NCI-H1105 (cell line): ENCODE data around the gene ANKRD61.
"Not testable (repeated sequence)": the region's sequence is repeated elsewhere in the genome, so short reads cannot be mapped to it uniquely, and the experiment has no call there.

Experiments
- DNase-seq: peaks from one replicate; lab custom pipeline; 2025; lab: John Stamatoyannopoulos, UW

ANKRD61 gene

GRCh38 chr7:6031567-6031966, 391 bp downstream of the ANKRD61 start:
- DNase-seq, result no peak

DNA sequence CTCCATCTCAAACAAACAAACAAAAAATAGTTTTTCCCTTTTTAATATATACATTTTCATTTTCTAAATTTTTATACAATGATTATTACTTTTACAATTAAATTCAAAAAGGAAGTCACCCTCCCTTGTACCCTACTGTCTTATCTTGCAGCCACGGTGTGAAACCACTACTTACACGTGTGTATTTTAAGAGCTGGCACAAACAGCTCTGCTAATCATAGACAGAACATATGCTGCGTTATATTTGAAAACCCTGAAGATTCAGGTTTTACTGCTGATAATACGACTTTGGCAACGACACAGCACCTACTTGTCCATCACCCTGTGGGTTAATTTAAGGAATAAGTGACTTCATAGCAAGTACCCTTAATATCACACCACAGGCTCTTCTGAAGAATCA, 991 bp downstream of the ANKRD61 start:
- DNase-seq, result no peak

- DNase-seq, result no peak
Measured at GRCh38 chr7:6032641-6033040, 1.5 kb downstream of the ANKRD61 start.

- no peak for DNase-seq
Measured at GRCh38 chr7:6035165-6035564, 4.0 kb downstream of the ANKRD61 start.

- no peak for DNase-seq
Measured at GRCh38 chr7:6035686-6036085, 4.5 kb downstream of the ANKRD61 start.

GRCh38 chr7:6049780-6050179, 18.6 kb downstream of the ANKRD61 start:
- DNase-seq, result no peak

DNA sequence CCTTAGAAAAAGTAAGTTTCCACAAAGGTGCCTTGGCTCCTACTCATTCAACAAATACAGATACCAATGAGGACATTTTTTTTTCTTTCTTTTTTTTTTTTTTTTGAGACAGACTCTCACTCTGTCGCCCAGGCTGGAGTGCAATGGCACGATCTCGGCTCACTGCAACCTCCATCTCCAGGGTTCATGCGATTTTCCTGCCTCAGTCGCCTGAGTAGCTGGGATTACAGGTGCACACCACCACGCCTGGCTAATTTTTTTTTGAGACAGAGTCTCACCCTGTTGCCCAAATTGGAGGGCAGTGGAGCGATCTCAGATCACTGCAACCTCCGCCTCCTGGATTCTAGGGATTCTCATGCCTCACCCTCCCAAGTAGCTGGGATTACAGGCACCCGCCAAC, 20.0 kb downstream of the ANKRD61 start:
- not testable (repeated sequence) for DNase-seq

- no peak for DNase-seq
Measured at GRCh38 chr7:6056616-6057015, 25.4 kb downstream of the ANKRD61 start.

DNA sequence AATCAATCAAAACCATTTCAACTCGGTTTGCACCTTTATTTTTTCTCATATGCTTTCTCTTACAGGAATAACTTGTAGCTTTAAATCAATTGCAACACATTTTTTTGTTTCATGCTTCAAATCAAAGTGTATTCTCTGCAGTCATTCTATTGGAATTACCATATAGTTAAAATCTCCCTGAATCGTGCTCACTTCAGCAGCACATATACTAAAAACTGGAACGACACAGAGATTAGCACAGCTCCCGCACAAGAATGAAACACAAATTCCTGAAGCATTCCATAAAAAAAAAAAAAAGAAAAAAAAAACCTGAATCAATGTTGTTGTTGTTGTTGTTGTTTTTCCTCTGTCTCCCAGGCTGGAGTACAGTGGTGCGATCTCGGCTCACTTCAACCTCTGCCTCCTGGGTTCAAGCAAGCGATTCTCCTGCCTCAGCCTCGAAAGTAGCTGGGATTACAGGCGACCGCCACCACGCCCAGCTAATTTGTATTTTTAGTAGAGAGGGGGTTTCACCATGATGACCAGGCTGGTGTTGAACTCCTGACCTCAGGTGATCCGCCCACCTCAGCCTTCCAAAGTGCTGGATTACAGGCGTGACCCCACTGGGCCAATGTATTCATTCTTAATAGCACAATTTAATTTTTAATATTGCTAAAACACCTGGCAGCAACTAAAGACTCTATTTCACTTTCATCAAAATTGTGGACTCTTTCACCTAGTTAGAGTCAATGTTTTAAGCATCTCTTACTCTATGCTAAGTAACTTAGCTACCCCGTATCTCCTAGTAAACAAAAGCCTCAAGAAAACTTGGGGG, 26.3 kb downstream of the ANKRD61 start:
- no peak for DNase-seq

DNA sequence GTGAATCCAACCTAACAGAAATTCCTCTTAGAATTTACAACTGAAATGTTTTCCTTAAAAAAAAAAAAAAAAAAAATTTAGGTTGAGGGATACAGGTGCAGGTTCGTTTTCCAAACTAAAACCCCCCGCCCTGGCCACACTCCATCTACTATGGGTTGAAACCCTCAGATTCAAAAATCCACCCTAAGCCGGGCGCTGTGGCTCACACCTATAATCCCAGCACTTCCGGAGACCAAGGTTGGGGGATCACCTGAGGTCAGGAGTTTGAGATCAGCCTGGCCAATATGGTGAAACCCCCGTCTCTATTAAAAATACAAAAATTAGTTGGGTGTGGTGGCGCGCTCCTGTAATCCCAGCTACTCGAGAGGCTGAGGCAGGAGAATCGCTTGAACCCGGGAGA, 28.8 kb downstream of the ANKRD61 start:
- DNase-seq, result not testable (repeated sequence)

- no peak for DNase-seq
Measured at GRCh38 chr7:6071406-6071805, 40.2 kb downstream of the ANKRD61 start.

- no peak for DNase-seq
Measured at GRCh38 chr7:6074612-6075380, 43.6 kb downstream of the ANKRD61 start.

GRCh38 chr7:6078548-6078947, 47.4 kb downstream of the ANKRD61 start:
- DNase-seq, result no peak

DNA sequence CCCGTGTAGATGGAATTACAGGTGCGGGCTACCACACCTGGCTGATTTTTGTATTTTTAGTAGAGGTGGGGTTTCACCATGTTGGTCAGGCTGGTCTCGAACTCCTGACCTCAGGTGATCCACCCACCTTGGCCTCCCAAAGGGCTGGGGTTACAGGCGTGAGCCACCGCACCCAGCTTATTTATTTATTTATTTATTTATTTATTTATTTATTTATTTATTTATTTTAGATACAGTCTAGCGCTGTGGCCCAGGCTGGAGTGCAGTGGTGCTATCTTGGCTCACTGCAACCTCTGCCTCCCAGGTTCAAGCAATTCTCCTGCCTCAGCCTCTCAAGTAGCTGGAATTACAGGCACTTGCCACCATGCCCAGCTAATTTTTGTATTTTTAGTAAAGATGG, 51.9 kb downstream of the ANKRD61 start:
- not testable (repeated sequence) for DNase-seq
